HG02642 (cell line): ENCODE measurements around the gene IGLL5.

Source experiments
- ATAC-seq: cut with Tn5 transposase; IDR thresholded peaks from one replicate; pipeline ENCODE4 v1.9.1; 2021; ENCODE audit warnings: mild to moderate bottlenecking; ENCODE audit not compliant: unreplicated experiment, poor library complexity

Gene IGLL5

DNA sequence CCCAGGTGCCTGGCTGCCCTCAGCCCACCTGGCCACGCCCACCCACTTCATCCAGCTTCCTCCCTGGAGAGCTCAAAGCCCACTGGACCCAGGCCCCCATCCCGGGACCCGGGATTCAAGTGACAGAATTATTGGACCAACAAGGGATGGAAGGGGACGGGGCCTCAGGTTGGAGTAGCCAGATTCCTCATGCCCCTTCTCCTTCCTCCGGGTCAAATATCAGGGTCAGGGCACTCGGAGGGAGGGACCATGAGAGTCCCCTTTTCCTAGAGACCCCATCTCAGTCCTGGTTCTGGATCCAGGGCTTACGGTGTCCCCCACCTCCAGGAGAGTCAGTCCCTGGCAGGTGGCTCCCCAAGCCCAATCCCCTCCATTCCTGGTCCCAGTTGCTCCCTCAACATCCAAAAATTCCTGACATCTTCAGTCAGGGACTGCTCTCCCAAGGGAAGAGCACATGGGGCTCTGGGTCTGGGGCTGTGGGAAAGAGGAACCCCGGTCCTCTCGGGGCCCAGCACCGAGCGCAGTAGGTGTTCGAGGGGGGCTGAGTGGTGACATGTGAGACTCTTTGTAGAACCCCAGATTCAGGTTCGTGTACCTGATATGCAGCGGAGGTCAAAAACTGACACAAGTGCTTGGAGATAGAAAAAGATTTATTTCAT, 37.7 kb downstream of the IGLL5 start:
- no peak for ATAC-seq

DNA sequence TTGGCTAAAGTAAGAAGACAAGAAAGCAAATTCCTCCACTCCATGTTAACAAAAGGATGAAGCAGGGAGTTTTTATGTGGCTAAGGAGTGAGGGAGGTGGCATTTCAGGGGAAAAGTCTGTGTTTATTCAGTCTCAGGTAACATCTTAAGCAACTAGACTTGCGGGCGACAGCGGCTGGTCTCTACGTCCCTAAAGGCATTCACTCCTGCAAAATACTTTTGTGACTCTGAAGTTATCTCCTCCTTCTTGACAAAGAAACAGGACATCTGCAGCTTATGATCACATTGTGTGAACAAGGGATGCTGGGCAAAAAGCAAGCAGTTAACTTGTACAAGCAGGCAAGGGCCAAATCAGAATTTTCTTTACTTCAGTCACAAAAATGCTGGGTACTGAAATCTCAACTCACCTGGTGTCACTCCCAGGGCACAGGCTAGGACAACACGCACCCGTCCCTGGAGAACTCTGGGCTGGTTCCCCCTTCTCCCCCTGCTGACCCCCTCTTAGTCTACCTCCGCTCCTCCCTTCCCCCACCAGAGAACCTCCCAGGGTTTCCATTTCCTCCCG, 38.3 kb downstream of the IGLL5 start:
- ATAC-seq, result no peak

DNA sequence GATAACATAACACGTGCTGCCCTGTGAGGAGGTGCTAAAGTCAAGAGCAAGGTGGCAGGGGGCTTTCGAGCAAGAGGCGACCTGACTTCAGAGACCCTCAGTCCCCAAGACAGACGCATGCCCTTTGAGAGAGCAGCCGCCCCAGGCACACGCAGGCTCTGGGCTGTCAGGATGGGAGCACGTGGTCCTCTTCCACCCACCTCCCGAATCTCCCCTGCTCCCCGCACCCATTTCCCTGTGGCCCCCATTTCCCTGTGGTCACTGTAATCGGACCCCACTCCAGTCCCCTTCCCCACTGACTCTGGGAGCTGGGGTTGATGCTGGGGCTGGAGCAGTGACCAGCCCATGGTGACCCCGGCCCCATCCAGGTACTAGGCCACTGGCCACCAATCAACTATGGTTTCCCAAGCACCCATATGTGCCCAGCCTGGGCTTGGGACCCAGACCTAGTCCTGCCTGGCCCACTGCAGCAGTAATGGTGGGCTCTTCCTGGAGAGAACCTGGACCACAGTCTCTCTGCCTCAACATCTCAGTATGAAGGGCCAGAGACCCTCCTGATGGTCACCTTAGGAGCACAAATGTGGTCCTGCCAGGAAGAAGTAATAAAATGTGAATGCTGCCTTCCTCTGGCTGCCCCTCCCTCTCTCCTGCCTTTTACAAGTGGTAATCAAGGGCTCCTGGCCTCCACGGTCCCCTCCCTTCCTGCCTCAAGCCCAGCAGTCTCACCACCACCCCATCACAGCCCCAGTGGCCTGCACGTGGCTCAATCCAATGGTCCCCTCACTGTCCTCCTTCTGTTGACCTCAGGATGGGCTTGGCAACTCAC, 39.0 kb downstream of the IGLL5 start:
- ATAC-seq, result no peak

DNA sequence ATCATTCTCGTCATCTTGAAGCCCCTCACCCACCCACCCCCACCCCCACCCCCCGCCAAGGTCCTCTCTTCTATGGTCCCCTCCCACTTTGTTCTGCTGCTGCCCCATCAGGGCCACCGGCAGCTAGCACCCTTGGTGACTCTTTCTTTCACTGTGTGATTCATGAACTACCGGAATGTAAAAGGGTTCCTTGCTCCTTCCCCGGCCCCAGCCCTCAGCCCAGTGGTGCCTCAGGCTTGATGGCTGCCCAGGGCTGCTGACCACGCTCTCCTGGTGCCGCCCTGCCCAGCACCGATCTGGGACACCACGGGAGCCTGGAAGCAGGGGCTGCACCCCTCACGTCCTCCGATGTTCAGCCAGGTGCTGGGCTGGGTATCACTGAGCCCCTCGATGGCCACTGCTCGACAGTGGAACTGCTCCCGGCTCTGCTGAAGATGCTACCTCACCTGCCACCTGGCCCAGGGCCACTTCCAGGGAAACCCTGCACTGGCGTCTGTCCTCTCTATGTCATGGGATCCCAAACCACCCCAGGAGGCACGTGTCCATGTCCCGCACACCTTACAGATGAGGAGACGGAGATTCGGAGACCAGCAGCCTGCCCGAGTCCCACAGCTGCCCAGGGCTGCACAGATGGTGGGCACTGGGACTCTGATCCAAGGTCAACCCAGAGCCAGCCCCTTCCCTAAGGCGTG, 39.7 kb downstream of the IGLL5 start:
- ATAC-seq, result no peak

DNA sequence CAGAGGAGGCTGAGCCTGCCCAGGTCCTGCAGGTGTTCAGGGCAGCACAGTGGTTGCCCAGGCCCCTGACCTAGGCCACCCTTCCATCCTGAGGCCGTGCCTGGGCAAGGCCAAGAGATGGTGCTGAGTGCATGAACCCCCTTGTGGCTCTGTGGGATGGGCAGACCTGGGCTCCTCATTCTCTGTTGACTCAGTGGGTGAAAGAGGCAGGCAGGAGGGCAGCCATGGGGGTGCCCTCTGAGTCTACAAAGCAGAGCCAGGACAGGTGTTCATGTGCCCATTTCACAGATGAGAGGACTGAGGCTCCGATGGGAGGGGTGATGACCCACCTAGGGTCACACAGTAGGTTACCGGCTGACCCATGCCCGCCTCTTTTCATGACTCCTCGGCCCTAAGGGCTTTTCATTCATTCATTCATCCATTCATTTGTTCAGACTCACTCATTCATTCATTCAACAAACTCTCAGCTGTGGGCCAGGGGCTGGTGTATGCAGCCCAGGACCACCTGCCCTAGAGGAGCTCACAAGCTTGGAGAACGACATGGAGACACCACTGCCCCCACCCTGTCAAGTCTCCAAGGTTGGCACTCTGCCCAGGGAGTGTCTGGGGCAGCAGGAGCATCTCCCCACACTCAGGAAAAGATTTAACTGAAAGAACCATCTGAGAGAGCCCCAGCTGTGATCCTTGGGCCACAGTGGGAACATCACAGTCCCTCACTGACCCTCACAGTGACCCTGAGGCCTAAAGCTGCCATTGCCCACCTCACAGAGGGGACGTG, 40.5 kb downstream of the IGLL5 start:
- ATAC-seq, result no peak

DNA sequence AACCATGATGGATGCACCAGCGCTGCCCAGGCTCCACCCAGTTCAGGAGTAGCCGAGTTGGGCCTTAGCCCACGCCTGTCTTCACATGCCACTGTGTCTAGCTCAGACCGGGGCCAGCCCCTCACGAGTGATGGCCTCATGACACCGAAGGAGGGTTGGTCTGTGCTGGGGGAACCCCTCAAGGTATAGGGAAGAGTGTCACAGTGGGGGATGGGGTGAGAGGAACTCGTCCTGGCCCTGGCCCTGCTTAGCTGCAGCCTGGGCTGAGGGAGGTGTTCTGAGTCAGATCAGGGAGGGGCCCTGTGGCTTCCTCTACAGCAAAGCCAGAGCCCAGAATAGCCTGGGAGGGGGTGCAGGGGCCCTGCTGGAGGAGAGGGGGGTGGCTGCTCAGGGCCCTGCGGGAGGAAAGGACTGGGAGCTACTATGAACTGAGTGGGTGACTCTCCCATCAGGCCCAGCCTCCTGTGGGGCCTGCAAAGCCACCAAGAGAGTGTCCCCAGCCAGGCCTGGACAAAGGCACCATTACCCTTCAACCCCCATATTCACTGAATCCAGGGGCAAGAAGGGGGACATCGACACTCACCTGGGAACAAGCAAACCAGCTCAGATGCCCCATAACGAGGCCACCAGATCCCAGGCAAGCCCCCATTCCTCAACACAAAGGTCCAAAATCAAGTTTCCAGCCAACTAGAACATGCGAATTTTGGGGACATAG, 41.2 kb downstream of the IGLL5 start:
- ATAC-seq, result peak; percentile 76

DNA sequence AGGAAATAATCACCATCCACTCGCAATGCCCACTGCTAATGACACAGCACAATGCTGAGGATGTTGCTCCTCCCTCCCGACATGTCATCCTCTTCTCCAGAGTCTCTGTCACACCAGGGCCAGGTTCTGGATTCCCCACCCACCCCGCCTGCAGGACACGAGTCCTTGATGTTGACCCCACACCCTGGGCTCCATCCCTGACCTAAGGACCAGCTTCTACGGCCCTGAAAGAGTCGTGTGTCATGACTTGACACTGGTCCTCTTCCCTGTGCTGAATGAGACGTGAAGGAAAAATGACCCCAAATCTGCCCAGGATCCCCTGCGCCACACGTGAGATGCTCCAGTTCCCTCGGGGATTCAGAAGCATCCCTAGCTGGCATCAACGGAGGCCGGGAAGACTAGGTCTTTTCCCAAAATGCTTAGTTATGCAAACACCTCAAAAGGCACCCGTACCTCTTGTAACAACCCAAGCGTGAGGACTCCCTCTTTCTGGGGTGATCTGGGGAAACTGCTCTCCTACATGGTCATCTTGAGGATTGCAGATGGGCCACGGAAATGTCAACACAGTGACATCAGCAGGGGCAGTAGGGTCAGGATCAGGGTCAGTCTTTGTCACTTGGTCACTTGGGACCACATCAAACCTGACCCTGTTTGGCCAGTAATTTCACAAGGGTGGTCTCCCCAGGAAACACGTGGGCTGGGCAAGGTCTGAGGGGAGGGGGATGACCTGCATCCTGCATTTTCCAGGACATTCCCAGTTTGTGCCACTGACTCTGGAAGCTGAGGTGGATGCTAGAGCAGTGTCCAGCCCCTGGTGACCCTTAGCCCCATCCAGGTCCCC, 42.0 kb downstream of the IGLL5 start:
- no peak for ATAC-seq

DNA sequence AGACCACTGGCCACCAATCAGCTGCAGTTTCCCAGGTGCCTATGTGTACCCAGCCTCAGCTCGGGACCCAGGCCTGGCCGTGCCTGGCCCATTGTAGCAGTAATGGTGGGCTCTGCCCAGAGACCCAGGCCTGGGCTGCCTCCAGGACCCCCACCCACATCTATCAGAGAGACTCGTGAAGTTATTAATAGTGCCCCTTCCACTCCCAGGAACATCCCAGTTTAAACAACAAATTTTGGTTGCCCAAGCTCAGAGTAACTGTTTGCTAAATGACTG, 42.5 kb downstream of the IGLL5 start:
- ATAC-seq, result no peak

DNA sequence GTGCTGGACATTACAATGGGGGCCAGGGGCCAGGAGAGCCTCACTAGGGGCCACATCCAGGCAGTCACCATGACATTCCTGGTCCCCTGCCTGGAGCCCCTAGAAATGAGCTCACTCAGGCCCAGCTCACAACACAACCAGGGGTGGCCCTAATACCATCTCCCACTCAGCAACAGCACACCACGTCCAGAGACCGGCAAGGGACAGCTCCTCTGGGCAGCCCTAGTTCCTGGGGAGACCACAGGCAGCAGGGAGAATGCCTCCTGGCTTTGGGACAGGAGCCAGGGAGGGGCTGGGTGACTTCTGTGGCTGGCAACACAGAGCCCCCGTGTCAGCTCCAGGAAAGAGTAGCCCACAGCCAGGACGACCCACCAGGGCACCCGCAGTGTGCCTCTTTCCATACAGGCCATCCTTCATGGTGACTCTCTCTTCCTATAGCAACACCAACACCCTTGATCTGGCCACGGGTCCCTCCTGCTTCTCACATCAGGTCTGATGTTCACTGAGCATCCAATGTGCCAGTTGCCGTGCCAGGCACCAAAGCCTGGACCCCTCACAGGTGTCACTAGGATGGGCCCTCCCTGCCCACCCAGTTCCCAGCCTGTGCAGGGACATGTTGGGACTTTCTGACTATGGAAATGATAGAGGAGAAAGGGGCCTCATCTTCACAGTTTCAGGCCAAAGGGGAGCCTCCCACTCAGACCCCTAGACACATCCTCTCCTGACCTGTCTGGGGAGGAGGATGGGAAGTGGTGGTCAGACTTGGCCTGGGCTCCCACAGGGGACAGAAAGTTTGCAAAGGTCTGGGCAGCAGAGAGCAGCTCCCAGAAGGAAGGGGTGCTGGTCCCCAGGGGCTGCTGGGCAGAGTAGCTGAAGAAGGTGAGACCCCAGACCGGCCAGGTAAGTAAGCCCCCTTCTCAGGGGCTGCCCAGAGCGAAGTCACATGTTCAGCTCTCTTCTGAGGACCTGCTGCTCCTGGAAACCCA, 43.2 kb downstream of the IGLL5 start:
- no peak for ATAC-seq

DNA sequence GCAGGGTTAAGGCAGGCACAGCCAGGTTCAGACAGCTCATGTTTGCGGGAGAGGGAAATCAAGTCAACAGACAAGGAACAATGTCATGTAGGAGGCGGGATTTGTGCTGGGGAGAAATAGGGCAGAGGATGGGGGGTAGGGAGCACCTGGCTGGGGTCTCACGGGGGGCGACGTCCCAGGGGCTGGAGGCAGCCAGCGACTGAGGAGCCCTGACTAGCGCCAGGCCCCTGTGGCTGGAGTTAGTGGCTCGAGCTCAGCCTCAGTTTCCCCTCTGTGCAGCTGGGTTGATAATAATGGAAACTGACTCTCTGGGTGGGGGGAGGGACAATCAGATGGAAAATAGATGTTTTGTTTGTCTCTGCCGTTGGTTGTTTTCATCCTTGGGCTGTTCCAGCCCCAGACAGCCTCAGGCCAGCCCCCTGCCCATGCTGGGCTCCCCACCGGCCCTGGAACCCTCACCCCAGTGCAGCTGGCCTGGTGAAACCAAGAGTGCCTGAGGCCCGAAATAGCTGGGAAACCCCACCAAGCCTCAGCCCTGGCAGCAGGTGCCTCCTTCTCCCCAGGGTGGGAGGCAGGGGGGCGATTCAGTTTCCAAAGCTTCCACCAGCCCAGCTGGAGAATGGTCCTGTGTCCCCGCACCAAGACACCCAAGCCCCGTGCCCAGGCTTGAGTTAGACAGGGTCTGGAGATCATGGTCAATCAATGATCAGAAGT, 44.1 kb downstream of the IGLL5 start:
- no peak for ATAC-seq

DNA sequence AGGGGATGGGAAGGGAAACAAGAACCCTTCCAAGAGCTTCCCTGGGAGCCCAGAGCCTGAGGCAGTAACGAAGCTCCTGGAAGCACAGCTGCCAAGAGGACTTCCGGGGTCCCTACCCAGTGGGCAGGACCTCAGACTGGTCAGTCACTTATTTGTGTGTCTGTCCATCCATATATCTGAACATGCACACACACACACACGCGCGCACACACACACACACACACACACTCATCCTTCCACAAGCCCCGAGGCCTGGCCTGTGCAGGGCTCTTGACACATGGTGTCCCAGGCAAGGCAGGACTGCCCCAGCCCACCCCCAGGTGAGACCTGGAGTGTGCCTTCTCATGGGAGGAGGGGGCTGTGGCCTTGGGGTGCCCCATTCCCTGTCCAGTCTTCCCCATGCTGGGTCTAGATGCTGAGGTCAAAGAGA, 44.9 kb downstream of the IGLL5 start:
- no peak for ATAC-seq

DNA sequence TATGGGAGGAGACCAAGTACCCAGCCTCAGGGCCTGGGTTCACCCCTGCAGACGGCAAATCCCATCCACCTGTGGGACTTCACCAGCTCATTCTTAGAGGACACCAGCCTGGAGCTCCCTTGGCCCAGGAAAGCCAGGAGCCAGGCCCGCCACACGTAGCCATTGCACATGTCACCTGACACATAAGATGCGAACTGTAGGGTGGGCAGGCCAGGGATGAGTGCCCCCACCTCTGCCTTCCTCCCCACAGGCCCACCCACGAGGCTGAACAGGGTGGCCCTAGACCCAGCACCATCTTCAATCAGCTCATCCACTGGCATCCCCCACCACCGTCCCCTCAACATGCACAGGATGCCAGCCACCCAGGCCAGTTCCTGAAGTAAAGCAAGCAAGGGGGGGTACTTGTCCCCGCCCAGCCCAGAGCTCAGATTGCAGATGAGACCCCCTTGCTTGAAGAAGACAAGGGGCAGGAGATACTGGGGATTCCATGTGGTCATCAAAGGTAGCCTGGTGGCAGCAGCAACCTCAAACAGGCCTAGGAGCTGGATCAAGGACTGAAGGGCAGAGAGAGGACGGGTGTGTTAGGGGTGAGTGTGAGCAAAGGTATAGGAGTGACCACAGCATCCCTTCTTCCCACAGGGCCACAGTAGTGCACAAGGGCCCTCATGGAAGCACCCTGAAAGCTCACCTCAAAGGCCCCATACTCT, 45.6 kb downstream of the IGLL5 start:
- ATAC-seq, result no peak

DNA sequence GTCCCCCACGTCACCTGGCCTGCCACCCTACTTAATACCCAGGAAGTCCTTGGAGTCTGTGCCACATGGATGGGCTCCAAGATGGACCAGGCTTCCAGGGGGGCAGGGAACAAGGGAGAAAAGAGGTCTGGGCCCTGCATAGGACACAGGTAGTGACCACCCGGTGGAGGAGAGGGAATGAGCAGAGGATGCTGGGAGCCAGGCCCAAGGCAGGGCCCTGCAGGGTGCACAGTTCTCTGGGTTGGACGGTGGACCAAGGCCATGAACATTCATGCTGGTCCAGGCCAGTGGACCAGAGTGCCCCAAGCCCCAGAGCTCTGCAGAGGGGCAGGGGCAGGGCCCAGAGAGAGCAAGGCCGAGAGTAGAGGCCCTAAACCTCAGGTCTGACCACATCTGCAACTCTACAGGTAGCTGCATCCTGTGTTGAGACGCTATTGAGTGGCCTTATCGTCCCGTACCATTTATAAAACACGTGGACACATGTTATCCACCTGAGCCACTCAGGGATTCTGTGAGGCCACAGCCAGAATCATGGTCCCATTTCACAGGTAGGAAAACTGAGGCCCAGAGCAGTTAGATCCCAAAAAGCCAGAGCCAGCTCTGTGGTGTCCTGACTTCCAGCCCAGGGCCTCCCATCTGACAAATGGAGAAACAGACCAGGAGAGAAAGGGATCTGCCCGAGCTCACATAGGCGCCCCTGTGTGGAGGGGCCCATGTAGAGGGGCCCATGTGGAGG, 46.4 kb downstream of the IGLL5 start:
- no peak for ATAC-seq

DNA sequence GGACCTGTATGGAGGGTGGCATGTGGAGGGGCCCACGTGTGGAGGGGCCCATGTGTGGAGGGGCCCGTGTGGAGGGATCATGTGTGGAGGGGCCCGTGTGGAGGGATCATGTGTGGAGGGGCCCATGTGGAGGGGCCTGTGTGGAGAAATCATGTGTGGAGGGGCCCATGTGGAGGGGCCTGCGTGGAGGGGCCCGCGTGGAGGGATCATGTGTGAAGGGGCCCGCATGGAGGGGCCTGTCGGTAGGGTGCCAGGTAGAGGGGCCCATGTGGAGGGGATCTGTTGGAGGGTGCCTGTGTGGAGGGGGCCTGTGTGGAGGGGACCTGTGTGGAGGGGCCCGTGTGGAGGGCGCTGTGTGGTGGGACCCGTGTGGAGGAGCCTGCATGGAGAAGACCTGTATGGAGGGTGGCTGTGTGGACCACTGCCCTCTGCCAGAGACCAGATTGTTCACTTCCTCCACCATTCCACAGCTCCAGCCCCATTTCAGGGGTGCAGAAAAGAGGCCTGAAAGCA, 47.0 kb downstream of the IGLL5 start:
- no peak for ATAC-seq

DNA sequence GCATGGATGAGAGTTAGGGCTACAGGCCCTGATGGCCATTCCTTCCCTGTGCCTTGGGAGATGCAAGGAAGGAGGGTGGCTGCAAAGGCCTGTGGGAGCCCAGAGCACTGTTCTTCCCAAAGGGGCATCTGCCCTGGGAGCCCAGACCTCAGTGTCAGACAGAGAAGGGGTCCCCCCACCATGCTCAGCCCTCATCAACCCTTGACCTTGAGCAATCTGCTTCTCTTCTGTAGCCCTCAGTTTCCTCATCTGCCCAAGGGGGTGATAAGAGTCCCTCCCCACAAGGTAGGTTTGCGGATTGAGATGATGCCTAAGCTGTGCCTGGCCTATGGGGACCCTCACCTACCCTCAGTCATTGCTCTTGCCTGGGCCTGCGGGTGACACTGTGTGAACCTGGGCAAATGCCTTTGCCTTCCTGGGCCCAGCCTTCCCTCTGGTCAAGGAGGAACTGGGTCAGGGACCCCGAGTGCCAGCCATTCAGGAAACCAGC, 47.5 kb downstream of the IGLL5 start:
- ATAC-seq, result peak; percentile 29
